Measurements from ENCODE around the gene PBX4. TPM values are rescaled to one million over a fixed set of nuclear protein-coding genes. Genes with fewer than 3 reads are reported as not detected.

PBX4 gene
- total RNA-seq, 1 experiment from 2014 or later: not detected

DNA sequence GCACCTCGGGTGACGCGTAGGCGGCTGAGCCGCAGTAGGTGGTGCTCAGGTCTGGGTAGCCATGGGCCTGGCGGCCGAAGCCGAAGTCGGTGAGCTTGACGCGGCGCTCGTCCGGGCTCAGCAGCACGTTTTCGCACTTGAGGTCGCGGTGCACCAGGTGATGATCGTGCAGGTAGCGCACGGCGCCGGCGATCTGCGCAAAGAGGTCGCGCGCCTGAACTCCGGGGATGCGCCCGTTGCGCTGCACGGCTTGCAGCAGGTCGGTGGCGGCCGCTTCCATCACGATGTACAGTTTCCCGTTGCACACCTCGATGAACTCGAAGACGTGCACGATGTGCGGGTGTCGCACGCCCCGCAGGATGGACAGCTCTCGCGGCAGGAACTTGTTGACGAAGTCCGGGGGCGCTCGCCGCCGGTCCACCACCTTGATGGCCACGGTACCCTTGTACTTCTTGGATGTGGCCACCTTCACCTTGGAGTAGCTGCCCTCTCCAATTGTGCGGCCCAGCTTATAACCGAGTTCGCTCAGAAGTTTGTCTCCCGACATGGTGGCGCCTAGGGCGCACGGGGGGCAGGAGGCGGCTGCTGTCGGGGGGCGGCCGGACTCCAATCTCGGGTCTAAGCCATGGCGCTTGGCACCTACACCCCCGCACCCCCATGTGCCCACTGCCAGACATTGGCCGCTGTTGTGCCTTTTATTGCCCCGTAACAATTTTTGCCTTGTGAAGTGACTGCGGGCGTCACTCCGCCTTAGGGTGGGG lies 103.4 kb downstream of the PBX4 start, which contains the start of gene TSSK6:
Gene TSSK6, minus strand, starts transcription at position 668 of the 761 bp plus-strand sequence. Its CDS starts 121 bp downstream, at position 547.
- Histone ChIP-seq H3K4me1 (ENCODE audit: low read length) (peaks cover 19% of the 10 kb centered on the region), H3K4me2 (ENCODE audit: low read depth, low read length, poor library complexity, severe bottlenecking) (peak within 1 kb of the TSS; percentile 87), H4K20me1 (ENCODE audit: insufficient read depth, low read depth, low read length) (no peaks in the 10 kb centered on the region), H3K27me3 (ENCODE audit: low read length) (no peaks in the 10 kb centered on the region), H3K4me3 (ENCODE audit: low read length) (peak within 1 kb of the TSS; percentile 94), H3K9ac (ENCODE audit: low read length) (peak within 1 kb of the TSS; percentile 90), H2AFZ (ENCODE audit: low read length) (peak within 1 kb of the TSS; percentile 19; the same call in 1 of the 2 replicates), H3K9me3 (ENCODE audit: low read length) (no peaks in the 10 kb centered on the region), H3K9me2 (replicated peaks; ENCODE audit: insufficient read depth, low read length) (no peaks in the 10 kb centered on the region), H3K36me3 (ENCODE audit: insufficient read depth, low read length) (peaks cover 9% of the 10 kb centered on the region; the same call in 1 of the 2 replicates), H3K79me2 (ENCODE audit: low read length) (peaks cover 39% of the 10 kb centered on the region), H3K27ac (ENCODE audit: low read length) (peak within 1 kb of the TSS; percentile 47)
- no peak for DNase-seq

GRCh38 chr19:19514215-19514657 lies 104.3 kb downstream of the PBX4 start:
- H3K9ac ChIP-seq (ENCODE audit: low read length): no peak overlapping the region
- H4K20me1 ChIP-seq (ENCODE audit: insufficient read depth, low read depth, low read length): no peaks in the 10 kb centered on the region
- peaks cover 31% of the 10 kb centered on the region for H3K79me2 ChIP-seq (ENCODE audit: low read length)
- H3K9me3 ChIP-seq (ENCODE audit: low read length): no peaks in the 10 kb centered on the region
- H3K4me2 ChIP-seq (ENCODE audit: low read depth, low read length, poor library complexity, severe bottlenecking): no peak overlapping the region
- no peak overlapping the region for H3K4me3 ChIP-seq (ENCODE audit: low read length)
- H3K27ac ChIP-seq (ENCODE audit: low read length): no peak overlapping the region
- no peaks in the 10 kb centered on the region for H3K9me2 ChIP-seq (replicated peaks; ENCODE audit: insufficient read depth, low read length)
- H3K27me3 ChIP-seq (ENCODE audit: low read length): no peaks in the 10 kb centered on the region
- H2AFZ ChIP-seq (ENCODE audit: low read length): no peak overlapping the region
- DNase-seq: no peak
- H3K4me1 ChIP-seq (ENCODE audit: low read length): peaks cover 19% of the 10 kb centered on the region
- H3K36me3 ChIP-seq (ENCODE audit: insufficient read depth, low read length): peaks cover 4% of the 10 kb centered on the region; the same call in 1 of the 2 replicates

- Histone ChIP-seq H3K27me3 (ENCODE audit: low read length) (no peaks in the 10 kb centered on the region), H3K4me3 (ENCODE audit: low read length) (no peak overlapping the region), H3K9ac (ENCODE audit: low read length) (no peak overlapping the region), H3K36me3 (ENCODE audit: insufficient read depth, low read length) (peaks cover 2% of the 10 kb centered on the region; the same call in 1 of the 2 replicates), H3K27ac (ENCODE audit: low read length) (no peak overlapping the region), H3K79me2 (ENCODE audit: low read length) (peaks cover 26% of the 10 kb centered on the region), H2AFZ (ENCODE audit: low read length) (no peak overlapping the region), H4K20me1 (ENCODE audit: insufficient read depth, low read depth, low read length) (no peaks in the 10 kb centered on the region), H3K4me2 (ENCODE audit: low read depth, low read length, poor library complexity, severe bottlenecking) (no peak overlapping the region), H3K9me2 (replicated peaks; ENCODE audit: insufficient read depth, low read length) (no peaks in the 10 kb centered on the region), H3K9me3 (ENCODE audit: low read length) (no peaks in the 10 kb centered on the region), H3K4me1 (ENCODE audit: low read length) (peaks cover 19% of the 10 kb centered on the region)
- DNase-seq: no peak
These were observed 104.8 kb downstream of the PBX4 start for GRCh38 chr19:19513682-19514081.

Other genes with a start within 250 kb of the PBX4 start
- gene GATAD2A, start 213.0 kb downstream of the PBX4 start, total RNA-seq (2014; rRNA removed; shearing (Covaris generic); ENCODE audit: low replicate concordance): 38.4 and 63.4 TPM in 2 replicates
- gene TSSK6, start 103.1 kb downstream of the PBX4 start, total RNA-seq (2014; rRNA removed; shearing (Covaris generic); ENCODE audit: low replicate concordance): 5.0 and 10.8 TPM in 2 replicates
- gene NDUFA13, start 102.5 kb downstream of the PBX4 start, total RNA-seq (2014; rRNA removed; shearing (Covaris generic); ENCODE audit: low replicate concordance): 255 and 557 TPM in 2 replicates
- gene YJEFN3, start 89.8 kb downstream of the PBX4 start, total RNA-seq (2014; rRNA removed; shearing (Covaris generic); ENCODE audit: low replicate concordance): 7.9 and 11.4 TPM in 2 replicates
- 0.15 and 0.87 TPM in 2 replicates for gene CILP2, start 80.4 kb downstream of the PBX4 start, total RNA-seq (2014; rRNA removed; shearing (Covaris generic); ENCODE audit: low replicate concordance)
- 18.9 and 22.0 TPM in 2 replicates for gene LPAR2, start 9.5 kb upstream of the PBX4 start, total RNA-seq (2014; rRNA removed; shearing (Covaris generic); ENCODE audit: low replicate concordance)
- 24.3 and 55.8 TPM in 2 replicates for gene GMIP, start 25.0 kb upstream of the PBX4 start, total RNA-seq (2014; rRNA removed; shearing (Covaris generic); ENCODE audit: low replicate concordance)
- 39.6 and 59.1 TPM in 2 replicates for gene ATP13A1, start 45.0 kb upstream of the PBX4 start, total RNA-seq (2014; rRNA removed; shearing (Covaris generic); ENCODE audit: low replicate concordance)
- 12.4 and 15.0 TPM in 2 replicates for gene ZNF101, start 50.2 kb upstream of the PBX4 start, total RNA-seq (2014; rRNA removed; shearing (Covaris generic); ENCODE audit: low replicate concordance)
- 9.2 and 12.1 TPM in 2 replicates for gene ZNF14, start 114.4 kb upstream of the PBX4 start, total RNA-seq (2014; rRNA removed; shearing (Covaris generic); ENCODE audit: low replicate concordance)
- 31.2 and 44.1 TPM in 2 replicates for gene ZNF506, start 203.1 kb upstream of the PBX4 start, total RNA-seq (2014; rRNA removed; shearing (Covaris generic); ENCODE audit: low replicate concordance)
- 6.5 and 25.3 TPM in 2 replicates for gene ZNF253, start 247.2 kb upstream of the PBX4 start, total RNA-seq (2014; rRNA removed; shearing (Covaris generic); ENCODE audit: low replicate concordance)